Measurements from ENCODE around the gene APBA2. TPM values are rescaled to one million over a fixed set of nuclear protein-coding genes. Genes with fewer than 3 reads are reported as not detected.

Gene APBA2
- total RNA-seq, 1 donor from 2014 or later: 35.8 TPM

DNA sequence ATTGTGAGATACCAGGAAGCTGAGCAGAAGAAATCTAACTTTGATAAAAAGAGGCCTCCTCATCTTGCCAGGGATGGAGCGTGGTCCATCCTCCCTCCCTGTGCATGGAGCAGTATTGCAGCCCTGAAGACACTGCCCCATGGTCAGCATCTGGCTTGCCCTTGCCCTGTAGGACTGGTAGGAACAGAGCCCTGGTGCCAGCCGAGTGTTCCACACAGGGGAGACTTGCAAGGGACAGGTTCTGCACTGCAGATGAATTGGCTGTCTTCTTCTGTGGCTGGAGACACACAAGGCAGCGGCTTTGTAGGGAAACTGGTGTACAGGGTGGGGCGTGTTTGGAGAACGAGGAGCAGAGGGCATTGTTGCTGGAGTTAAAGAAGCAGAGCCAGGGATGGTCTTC, 110.5 kb downstream of the APBA2 start:
- TF ChIP-seq EZH2 (IDR thresholded peaks at IDR 0.05) (no peak), EZH2phosphoT487 (IDR thresholded peaks at IDR 0.05) (no peak)
- TF ChIP-seq, protein P1, sequence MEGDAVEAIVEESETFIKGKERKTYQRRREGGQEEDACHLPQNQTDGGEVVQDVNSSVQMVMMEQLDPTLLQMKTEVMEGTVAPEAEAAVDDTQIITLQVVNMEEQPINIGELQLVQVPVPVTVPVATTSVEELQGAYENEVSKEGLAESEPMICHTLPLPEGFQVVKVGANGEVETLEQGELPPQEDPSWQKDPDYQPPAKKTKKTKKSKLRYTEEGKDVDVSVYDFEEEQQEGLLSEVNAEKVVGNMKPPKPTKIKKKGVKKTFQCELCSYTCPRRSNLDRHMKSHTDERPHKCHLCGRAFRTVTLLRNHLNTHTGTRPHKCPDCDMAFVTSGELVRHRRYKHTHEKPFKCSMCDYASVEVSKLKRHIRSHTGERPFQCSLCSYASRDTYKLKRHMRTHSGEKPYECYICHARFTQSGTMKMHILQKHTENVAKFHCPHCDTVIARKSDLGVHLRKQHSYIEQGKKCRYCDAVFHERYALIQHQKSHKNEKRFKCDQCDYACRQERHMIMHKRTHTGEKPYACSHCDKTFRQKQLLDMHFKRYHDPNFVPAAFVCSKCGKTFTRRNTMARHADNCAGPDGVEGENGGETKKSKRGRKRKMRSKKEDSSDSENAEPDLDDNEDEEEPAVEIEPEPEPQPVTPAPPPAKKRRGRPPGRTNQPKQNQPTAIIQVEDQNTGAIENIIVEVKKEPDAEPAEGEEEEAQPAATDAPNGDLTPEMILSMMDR (IDR thresholded peaks at IDR 0.05): no peak
- H4K20me1 ChIP-seq (ENCODE audit: low read depth): peaks cover 33% of the 10 kb centered on the region
- H3K36me3 ChIP-seq: no peaks in the 10 kb centered on the region
- H3K4me3 Mint-ChIP-seq: no peak overlapping the region
- no peak for DNase-seq (ENCODE audit: low spot score)
- peaks cover 52% of the 10 kb centered on the region for H3K4me1 Mint-ChIP-seq
- H3K9me3 Mint-ChIP-seq: peaks cover 6% of the 10 kb centered on the region
- H3K4me2 ChIP-seq: no peak overlapping the region
- no peak overlapping the region for H2AFZ ChIP-seq (replicated peaks)
- no peaks in the 10 kb centered on the region for H3K9me3 ChIP-seq (ENCODE audit: low read depth)
- no peaks in the 10 kb centered on the region for H3K79me2 ChIP-seq (ENCODE audit: low read depth)
- peaks cover 34% of the 10 kb centered on the region for H3K36me3 Mint-ChIP-seq
- peak overlapping the region; percentile 46 for H3K27ac Mint-ChIP-seq
- H3K9ac ChIP-seq: no peak overlapping the region
- peaks cover 34% of the 10 kb centered on the region for H3K4me1 ChIP-seq
- H3F3A ChIP-seq (ENCODE audit: low read depth): no peaks in the 10 kb centered on the region
- H3K27ac ChIP-seq: no peak overlapping the region
- no peaks in the 10 kb centered on the region for H3K27me3 ChIP-seq
- peaks cover 2% of the 10 kb centered on the region for H3K27me3 Mint-ChIP-seq (ENCODE audit: insufficient read depth, low read depth)
- no peak overlapping the region for H3K4me3 ChIP-seq

DNA sequence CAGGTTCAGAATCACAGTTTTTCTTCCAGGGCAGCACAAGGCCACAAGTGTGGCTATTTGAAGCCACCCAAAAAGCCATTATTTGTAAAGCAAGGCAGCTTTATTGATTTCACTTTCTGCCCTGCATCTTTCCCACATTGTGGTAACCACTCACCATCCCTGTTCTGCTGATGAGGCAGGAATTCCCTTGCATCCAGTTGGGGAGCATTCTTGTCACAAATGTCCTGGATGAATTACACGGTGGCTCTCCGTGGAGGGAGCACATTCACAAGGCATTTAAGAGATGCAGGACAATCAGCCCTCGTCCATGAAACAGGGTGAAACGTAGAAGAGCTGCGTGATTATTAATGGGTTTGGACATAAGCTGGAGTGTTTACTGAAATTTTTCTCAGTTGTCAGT, 111.2 kb downstream of the APBA2 start:
- no peak overlapping the region for H3K27ac Mint-ChIP-seq
- H3K4me3 Mint-ChIP-seq: no peak overlapping the region

DNA sequence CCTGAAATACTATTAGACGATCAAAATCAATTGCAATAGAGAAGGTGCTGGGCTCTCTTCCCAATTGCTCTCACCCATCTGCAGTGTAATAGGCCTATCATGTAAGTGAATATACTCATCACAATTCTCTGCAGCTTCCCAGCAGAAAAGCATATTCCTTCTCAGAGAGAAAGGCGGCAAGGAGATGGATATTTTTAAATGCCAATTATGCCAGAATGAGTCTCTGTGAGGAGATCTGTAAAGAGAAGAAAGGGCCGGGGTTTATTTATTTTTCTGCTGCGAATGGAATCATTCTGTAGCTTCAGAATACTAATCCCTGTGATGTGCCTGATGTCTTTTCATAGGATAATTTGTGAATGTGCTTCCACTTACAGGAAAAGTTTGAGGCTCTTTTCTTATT, 112.0 kb downstream of the APBA2 start:
- H2AFZ ChIP-seq (replicated peaks): no peak overlapping the region
- H3K36me3 ChIP-seq: no peaks in the 10 kb centered on the region
- H3K9ac ChIP-seq: no peak overlapping the region
- no peak overlapping the region for H3K4me3 ChIP-seq
- Mint-ChIP-seq H3K4me3 (no peak overlapping the region), H3K36me3 (peaks cover 42% of the 10 kb centered on the region), H3K4me1 (peaks cover 41% of the 10 kb centered on the region), H3K27ac (no peak overlapping the region), H3K27me3 (ENCODE audit: insufficient read depth, low read depth) (peaks cover 5% of the 10 kb centered on the region), H3K9me3 (peaks cover 6% of the 10 kb centered on the region)
- H3K4me1 ChIP-seq: peaks cover 27% of the 10 kb centered on the region
- H3K4me2 ChIP-seq: no peak overlapping the region
- H3F3A ChIP-seq (ENCODE audit: low read depth): no peaks in the 10 kb centered on the region
- H4K20me1 ChIP-seq (ENCODE audit: low read depth): peaks cover 20% of the 10 kb centered on the region
- H3K27ac ChIP-seq: no peak overlapping the region
- no peaks in the 10 kb centered on the region for H3K79me2 ChIP-seq (ENCODE audit: low read depth)
- no peak for DNase-seq (ENCODE audit: low spot score)
- H3K27me3 ChIP-seq: no peaks in the 10 kb centered on the region
- H3K9me3 ChIP-seq (ENCODE audit: low read depth): no peaks in the 10 kb centered on the region
- TF ChIP-seq EZH2phosphoT487 (IDR thresholded peaks at IDR 0.05) (no peak), EZH2 (IDR thresholded peaks at IDR 0.05) (no peak)
- TF ChIP-seq, protein P1 (IDR thresholded peaks at IDR 0.05): no peak

More for the DNA sequence above, 111.2 kb downstream of the APBA2 start:
- H3F3A ChIP-seq (ENCODE audit: low read depth): no peaks in the 10 kb centered on the region
- peaks cover 2% of the 10 kb centered on the region for H3K27me3 Mint-ChIP-seq (ENCODE audit: insufficient read depth, low read depth)
- H3K9ac ChIP-seq: no peak overlapping the region
- peaks cover 28% of the 10 kb centered on the region for H4K20me1 ChIP-seq (ENCODE audit: low read depth)
- peaks cover 6% of the 10 kb centered on the region for H3K9me3 Mint-ChIP-seq
- H3K36me3 Mint-ChIP-seq: peaks cover 35% of the 10 kb centered on the region
- no peaks in the 10 kb centered on the region for H3K27me3 ChIP-seq
- peaks cover 48% of the 10 kb centered on the region for H3K4me1 Mint-ChIP-seq
- TF ChIP-seq EZH2 (IDR thresholded peaks at IDR 0.05) (no peak), EZH2phosphoT487 (IDR thresholded peaks at IDR 0.05) (no peak)
- TF ChIP-seq, protein P1 (IDR thresholded peaks at IDR 0.05): no peak
- no peaks in the 10 kb centered on the region for H3K36me3 ChIP-seq
- no peak overlapping the region for H3K4me2 ChIP-seq
- peaks cover 34% of the 10 kb centered on the region for H3K4me1 ChIP-seq
- no peaks in the 10 kb centered on the region for H3K79me2 ChIP-seq (ENCODE audit: low read depth)
- no peak overlapping the region for H3K27ac ChIP-seq
- no peak overlapping the region for H2AFZ ChIP-seq (replicated peaks)
- DNase-seq (ENCODE audit: low spot score): no peak
- H3K4me3 ChIP-seq: no peak overlapping the region
- H3K9me3 ChIP-seq (ENCODE audit: low read depth): no peaks in the 10 kb centered on the region
